CD4-positive, alpha-beta T cell treated with Interleukin-4 for 1 hour (primary cell): ENCODE measurements around the gene SRD5A1.
A peak's percentile ranks its signal among the peaks of the same experiment; 100 is the strongest.

Source experiments
- DNase-seq, 2 donors: peaks; one replicate each; pipeline ENCODE4 v3.0.0-alpha.2; 2020 to 2022

SRD5A1 gene

DNA sequence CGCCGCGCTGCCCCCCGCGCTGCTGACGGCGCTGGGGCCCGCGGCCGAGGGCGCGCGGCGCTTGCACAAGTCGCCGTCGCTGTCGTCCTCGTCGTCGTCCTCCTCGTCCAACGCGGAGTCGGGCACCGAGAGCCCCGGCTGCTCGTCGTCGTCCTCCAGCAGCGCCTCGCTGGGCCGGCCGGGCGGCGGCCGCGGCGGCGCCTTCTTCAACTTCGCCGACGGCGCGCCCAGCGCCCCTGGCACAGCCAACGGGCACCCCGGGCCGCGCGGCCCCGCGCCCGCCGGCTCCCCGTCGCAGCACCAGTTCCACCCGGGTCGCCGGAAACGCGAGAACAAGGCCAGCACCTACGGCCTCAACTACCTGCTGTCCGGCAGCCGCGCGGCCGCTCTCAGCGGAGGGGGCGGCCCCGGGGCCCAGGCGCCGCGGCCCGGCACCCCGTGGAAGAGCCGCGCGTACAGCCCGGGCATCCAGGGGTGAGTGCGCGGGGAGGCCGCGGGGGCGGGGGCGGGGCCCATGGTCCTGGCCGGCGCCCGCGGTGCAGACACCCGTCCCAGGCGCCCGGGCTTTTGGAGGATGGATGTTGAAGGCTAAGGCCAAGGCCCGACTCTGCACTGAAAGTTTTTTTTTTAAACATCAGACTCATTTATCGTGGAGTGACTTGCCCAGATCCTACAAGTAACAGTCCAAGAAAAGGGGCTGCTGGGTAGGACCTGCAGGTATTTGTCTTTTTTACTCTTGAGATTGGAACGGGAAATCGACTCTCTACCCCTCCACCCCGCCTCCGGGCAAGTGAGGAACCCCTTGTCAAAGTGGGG is 81.2 kb downstream of the SRD5A1 start:
- peak in 1 of 2 donors; percentile 19 for DNase-seq

DNA sequence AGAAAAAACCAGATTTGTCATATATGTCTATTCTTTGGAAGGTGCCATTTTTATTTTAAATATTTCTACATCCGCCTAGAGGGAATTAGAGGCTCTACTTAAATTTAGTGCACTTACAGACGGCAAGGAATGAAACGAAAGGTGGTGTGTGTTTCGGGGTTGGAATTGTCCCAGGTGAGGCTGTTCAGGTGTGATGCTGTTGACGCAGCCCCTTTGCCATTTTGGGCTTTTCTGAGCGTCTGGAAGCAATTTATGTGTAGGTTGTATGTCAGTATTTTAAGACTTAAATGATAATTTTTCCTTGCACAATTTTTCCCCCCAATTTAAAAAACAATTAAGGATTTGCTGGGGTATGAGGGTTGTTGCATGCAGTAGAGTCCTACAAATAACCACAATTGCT is 82.0 kb downstream of the SRD5A1 start:
- DNase-seq = no peak

DNA sequence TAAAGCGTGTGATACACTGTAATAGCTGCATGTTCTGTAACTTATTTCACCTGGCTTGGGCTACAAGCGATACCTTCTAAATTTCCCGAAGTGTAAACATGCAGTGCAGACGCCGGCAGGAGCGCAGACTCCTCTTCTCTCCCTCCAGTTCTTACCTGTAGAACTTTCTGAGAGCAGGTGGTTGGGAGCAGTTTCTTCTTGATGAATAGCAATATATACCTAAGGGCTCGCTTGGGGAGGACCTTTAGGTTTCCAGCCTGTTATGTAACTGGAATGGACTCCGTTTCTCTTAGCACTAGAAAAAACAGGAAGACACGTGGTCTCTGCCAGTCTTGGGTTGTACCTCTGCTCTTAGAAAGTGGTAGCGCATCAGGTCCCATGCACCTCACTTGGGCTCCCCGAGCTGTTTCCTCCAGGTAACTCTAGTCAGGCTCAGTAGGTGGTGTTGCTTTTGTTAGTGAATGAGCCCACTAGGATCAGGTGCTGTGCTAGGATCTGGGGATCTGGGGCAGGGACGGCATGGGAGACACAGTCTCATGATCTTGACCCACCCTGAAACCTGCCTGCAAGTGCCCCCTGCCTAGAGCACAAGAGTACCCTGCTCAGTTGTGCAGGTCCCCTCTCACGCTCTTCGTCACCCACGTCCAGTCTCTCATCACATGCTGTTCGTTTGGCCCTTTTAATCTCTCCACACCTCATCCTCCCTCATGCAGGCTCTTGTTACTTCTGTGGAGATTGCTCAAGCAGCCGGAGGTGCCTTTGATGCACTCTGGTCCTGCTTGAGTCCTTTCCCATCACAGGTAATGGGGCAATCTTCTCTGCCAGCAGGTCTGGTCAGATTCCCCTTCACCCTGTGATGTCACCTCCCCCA is 82.8 kb downstream of the SRD5A1 start:
- DNase-seq = peak; percentile 39 to 60

DNA sequence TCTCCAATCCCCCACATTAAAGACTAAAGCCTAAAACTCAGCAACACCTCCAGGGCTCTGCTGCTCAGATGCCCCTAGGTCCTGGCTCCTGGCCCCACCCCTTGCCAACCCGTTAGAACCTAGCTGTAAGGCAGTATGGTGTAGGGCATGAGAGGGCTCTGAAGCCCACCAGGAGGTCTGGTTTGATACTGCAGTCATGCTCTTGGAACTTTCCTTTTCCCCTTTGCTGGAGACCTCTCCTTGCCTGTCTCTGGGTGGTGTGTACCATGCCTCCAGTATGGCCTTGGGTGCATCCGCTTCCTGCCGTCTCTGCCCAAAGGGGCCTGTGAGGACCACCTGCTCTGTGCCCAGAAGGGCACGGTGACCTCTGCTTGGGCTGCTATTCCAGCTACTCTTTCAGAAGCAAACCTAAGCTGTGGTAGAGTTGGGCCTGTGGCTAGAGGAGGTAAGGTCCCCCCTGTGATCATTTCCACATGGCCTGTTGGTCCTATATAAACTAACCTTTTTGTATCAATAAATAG is 83.4 kb downstream of the SRD5A1 start:
- DNase-seq = no peak

DNA sequence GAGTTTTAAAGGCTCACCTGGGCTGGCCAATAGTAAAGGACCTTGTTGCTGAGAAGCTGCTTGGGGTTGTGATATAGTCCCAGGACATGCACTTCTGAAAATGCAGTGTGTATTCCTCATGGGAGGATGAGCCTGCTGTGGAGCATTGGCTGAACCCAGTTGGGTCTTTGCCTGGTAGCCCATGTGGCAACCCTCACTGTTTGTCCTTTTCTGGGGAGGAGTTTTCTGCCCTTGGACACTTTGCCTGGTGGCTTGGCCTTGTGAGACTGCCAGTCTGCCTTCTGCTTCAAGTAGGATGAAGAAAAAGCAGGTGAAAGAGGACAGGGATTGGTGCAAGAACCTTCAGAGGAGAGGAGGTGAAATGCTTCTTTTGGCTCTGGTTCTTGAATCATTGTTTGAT is 84.0 kb downstream of the SRD5A1 start:
- DNase-seq = no peak

DNA sequence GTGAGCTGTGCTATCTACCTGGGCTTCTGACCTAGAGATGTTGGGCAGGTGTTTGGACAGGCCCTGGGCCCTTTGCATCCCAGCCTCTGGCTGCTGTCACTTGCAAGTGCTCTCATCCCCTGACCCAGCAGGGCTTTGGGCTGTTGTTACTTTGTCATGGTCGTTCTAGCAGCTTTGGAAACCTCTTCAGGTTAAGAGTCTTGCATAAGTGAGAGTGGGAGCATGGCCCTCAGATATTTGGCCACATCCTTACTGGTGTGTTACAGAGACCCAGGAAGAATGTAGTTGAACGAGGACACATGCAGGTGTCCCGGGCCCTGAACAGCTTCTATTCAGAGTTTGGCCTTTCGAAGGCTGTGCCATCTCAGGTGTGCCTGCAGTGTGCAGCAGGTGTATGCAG is 84.4 kb downstream of the SRD5A1 start:
- no peak for DNase-seq

DNA sequence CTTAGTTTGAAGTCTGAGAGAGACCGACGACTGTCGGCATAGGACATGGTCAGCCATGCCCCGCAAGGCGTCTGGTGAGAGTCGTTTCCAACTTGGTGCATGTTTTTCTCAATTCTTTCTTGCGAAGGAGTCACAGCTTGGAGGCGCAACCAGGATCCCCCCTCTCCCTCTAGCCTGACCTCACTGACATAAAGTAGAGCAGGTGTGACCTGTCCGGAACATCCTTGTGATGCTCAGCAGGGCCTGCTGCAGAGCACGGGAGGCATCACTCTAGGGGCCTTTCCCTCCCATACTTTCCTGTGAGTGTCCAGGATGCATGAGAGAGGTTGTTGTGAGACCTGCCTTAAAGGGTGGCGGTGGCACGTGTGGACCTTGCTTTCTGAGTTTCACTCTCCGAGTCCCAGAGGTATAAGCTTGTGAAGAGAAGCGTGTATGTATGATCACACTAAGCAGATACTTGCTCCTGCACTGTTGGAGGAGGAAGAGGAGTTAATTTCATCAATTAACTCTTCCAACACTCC is 85.0 kb downstream of the SRD5A1 start:
- no peak for DNase-seq

DNA sequence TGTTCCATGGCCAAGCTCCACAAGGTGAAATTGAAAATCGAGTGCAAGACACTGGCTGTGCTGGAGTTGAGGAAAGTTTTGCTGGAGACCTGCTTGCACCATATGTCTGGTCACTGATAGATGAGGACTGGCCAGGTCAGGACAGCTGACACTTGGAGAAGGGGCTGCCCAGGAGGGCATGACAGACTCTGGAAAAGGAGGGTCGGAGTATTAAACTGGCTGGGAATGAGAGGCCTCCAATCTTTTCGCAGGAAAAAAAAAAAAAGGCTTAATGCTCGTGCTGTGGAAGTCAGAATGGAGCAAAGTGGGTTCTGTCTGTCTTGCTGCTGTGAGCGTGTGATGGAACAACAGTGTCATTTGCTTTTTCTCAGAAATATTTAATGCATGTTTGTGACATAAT is 85.5 kb downstream of the SRD5A1 start:
- DNase-seq = peak in 1 of 2 donors; percentile 4

DNA sequence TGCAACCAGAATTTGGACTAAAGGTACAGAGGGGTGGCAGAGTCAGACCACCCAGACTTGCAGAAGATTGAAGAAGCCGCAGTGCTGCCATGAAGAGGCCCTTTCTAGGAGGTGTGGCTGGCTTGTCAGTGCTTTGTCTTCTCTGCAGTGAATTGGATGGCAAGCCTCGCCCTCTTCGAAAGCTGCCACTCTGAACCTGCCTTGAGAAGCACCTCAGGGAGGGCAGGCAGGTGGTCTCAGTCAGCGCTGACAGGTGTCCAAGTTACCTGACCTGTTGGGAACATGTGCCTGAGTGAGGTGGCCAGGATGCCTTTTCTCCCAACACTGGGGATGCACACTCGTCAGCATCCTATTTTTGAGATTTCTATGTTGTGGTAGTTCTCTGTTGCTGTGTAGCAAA is 86.2 kb downstream of the SRD5A1 start:
- DNase-seq = peak in 1 of 2 donors; percentile 5

DNA sequence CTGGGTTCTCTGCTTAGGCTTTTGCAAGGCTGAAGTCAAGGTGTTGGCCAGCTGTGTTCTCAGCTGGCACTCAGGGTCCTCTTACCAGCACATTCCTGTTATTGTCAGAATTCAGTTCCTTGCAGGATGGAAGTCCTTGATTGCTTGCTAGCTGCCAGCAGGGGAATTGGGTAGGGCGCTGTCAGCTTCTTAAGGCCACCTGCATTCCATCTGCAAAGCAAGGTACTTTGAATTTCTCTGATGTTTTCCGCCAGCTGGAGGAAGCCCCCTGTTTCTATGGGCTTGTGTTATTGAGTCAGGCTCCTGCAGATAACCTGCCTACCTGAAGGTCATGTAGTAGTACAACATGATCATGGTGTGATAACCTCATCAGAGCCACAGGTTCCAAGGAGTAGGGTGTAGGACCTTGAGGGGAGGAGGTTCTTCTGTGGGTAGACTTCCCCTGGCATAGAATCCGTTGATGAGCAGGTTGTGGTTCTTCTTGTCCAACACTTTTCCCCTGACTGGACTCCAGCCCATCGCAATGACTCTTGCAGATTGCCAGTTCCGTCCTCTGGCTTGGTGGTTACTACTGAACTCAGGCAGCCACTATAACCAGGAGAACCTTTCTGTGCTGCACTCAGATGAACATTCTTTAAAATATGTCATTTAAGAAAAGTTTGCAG is 86.8 kb downstream of the SRD5A1 start:
- DNase-seq = peak in 1 of 2 donors; percentile 9

DNA sequence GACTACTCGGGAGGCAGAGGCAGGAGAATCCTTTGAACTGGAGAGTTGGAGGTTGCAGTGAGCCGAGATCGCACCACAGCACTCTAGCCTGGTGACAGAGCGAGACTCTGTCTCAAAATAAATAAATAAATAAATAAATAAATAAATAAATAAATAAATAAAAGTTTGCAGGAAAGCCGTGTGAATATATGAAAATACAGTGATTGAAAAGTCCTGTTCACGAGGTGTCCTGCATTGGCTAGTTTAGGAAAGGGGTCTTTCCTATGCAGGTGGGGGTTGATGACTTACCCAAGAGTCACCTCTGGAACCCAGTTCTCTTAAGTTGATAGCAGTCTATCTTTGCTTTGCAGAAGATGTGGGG is 87.3 kb downstream of the SRD5A1 start:
- DNase-seq = no peak

DNA sequence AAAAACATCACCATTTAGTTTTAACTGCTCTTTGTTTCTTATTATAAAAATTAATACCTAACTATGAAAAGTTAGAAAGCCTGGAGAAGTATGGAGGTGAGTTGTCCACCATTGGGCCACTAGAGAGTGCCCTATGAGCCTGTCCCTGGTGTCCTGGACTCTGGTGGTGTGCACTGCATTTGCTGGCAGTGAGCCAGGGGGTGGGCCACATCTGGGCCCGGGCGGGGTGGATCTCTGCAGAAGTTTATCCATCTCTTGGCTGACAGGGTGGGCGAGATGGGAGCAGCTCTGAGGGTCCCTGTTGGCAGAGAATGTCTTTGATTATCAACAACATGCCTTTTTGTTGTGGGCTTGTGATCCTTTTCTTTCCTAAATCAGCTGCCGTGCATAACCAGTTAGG is 88.2 kb downstream of the SRD5A1 start:
- DNase-seq = peak in 1 of 2 donors; percentile 7

DNA sequence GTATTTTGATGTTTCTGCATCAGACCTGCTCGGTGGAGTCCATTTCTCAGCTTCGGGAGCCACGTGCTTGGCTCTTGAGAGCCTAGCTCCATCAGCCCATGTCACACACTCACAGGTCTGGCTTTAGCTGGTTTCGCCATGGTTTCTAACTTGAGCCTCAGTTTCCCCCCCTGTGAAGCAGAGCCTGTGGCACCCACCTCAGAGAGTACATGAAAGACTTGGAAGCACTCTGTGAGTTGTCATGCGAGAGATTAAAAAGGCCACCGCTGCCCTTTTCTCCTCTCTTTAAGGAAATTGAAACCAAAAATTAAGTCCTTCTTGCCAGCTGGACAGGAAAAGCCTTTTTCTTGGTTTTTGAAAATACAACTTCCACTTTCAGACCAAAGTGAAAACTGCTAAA is 88.8 kb downstream of the SRD5A1 start:
- peak in 1 of 2 donors; percentile 11 for DNase-seq

DNA sequence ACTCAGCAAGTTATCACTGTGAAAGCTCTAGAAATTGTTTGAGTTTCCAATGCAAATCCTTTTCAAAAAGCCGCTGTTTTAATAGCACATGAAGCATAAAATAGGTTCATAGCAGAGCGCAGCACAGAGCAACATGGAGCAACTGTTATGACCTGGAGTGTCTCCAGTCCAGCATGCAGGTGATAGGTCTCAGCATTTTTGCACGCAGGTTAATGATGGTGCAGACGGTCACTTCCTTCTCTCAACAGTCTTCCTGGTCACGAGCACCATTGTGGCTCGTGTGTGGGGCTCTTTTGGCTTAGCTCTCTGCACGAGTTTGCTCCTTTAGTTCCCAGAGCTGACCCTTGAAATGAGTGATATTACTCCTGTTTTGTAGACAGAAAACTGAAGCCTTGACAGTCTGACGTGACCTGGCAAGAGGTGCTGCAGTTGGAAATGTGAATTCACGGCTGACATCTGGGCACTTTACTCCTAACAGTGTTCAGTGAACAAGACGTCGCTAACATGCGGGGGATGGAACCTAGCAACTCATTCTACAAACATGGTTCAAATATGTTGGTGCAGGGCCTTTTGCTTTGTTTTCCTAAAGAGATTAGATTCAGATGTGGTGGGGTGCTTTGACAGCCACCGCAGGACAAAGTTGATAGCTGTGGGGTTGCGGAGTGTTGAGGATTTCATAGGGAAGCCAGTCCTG is 90.0 kb downstream of the SRD5A1 start:
- no peak for DNase-seq

DNA sequence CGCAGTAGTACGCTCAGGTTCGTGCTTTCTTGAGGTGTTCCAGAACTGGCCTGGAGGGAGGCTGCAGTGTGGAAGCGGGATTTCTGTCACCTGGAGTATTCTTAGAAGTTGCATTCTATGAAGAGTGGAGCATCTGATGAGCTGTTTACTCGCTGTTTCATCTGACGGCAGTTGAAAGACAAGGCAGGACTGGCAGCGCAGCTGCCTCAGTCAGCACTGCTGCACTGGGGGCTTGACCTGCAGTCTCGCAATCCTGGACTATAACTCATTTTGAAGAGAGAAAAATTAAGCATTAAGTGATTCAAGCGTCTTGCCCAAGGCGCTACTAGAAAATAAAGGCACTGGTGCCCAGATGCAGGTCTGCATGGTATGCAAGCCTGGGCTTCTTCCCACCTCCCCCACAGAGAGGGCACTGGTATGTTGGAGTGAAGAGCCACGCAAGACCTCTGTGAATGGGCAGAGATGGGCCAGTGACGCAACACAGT is 90.6 kb downstream of the SRD5A1 start:
- no peak for DNase-seq
